Measurements from ENCODE around the gene TMPRSS9.
A peak's percentile ranks its signal among the peaks of the same experiment; 100 is the strongest.

TMPRSS9 gene

DNA sequence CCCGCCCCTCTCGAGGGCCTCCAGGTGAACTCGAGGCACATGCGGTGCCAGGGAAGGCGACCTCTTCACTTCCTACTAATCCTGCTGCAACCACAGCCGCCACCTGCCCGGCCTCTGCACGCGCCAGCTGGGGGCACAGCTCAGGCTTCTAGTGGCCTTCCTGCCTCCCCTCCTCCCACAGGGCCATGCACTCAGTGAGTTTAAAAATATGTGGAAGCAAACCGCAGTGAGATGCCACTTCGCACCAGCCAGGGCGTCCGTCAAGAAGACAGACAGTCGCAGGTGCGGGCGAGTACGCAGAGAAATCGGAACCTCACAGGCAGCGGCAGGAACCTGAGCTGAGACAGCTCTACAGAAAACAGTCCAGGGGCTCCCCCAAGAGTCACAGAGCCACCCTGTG, 86.3 kb downstream of the TMPRSS9 start:
- TF ChIP-seq, protein P1, sequence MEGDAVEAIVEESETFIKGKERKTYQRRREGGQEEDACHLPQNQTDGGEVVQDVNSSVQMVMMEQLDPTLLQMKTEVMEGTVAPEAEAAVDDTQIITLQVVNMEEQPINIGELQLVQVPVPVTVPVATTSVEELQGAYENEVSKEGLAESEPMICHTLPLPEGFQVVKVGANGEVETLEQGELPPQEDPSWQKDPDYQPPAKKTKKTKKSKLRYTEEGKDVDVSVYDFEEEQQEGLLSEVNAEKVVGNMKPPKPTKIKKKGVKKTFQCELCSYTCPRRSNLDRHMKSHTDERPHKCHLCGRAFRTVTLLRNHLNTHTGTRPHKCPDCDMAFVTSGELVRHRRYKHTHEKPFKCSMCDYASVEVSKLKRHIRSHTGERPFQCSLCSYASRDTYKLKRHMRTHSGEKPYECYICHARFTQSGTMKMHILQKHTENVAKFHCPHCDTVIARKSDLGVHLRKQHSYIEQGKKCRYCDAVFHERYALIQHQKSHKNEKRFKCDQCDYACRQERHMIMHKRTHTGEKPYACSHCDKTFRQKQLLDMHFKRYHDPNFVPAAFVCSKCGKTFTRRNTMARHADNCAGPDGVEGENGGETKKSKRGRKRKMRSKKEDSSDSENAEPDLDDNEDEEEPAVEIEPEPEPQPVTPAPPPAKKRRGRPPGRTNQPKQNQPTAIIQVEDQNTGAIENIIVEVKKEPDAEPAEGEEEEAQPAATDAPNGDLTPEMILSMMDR (IDR thresholded peaks at IDR 0.05; ENCODE audit: control extremely low read depth, extremely low read depth, low read depth, missing control alignments), result no peak
- ChIA-PET CTCF (interaction anchor here (0.8 to 1.5 kb wide), 4 partner anchors 16 to 202 kb away, joined by 3 to 4 read pairs (median 3); no protein-coding TSS in a partner anchor), POLR2A (interaction anchor here (0.6 to 1.2 kb wide), 2 partner anchors 30 to 293 kb away, joined by 4 to 6 read pairs; partner anchors contain the start of gene GADD45B)
- peak; percentile 54 for DNase-seq (ENCODE audit: extremely low spot score)

DNA sequence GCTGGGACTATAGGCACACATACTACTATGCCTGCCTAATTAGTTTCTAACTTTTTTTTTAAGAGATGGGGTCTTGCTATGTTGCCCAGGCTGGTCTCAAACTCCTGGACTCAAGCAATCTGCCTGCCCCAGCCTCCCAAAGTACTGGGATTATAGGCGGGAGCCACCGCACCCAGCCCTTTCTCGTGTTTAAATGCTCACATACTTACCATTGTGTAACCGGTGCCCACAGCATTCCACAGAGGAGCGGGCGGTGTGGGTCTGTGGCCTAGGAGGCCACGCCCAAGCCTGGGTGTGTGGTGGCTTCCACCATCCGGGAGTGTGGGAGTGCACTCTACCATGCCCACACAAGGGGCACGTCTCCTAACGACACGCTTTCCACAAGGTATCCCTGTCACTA, 89.0 kb downstream of the TMPRSS9 start:
- POLR2A ChIA-PET, result interaction anchor here (1.8 kb wide), 1 partner anchor 27 kb away, joined by 5 read pairs; the partner anchor contains the start of gene GADD45B
- TF ChIP-seq, protein P1 (IDR thresholded peaks at IDR 0.05; ENCODE audit: control extremely low read depth, extremely low read depth, low read depth, missing control alignments), result no peak
- CTCF ChIA-PET, result interaction anchor here (1.5 kb wide), 1 partner anchor 188 kb away, joined by 4 read pairs; no protein-coding TSS in a partner anchor
- DNase-seq (ENCODE audit: extremely low spot score), result no peak

DNA sequence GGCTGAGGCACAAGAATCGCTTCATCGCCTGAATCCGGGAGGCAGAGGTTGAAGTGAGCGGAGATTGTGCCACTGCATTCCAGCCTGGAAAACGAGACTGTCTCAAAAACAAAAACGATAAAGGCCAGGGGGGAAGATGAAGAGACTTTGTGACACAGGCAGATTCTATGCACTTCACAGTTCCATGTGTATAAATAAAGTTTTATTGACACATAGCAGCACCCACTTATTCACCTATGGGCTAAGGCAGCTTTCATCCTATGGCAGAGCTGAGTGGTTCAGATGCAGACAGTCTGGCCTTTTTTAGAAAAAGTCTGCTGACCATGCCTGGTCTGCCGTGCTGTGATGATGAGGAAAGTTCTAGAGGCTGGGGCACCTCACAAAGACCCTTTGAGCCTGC, 91.1 kb downstream of the TMPRSS9 start:
- TF ChIP-seq, protein P1 (IDR thresholded peaks at IDR 0.05; ENCODE audit: control extremely low read depth, extremely low read depth, low read depth, missing control alignments), result no peak
- no peak for DNase-seq (ENCODE audit: extremely low spot score)
- ChIA-PET POLR2A (no interaction called here), CTCF (no interaction called here)

DNA sequence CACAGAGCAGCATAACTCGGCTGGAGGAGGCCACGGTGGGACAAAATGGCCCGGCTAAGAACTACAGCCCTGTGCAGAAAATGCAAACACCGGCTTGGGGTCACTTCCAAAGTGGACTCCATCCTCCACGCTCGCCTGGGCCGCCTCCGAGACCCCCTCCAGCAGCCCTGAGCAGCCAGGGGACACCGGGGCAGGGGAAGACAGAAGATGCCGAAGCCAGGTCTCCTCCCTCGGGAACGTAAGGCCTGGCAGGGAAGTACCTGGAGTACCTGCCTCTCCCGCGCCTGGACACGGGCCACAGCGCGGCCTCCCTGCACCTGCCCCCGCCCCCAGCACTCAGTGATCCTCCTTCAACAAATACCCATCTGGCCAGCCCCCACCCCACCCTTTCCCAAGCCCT, 91.7 kb downstream of the TMPRSS9 start:
- TF ChIP-seq, protein P1 (IDR thresholded peaks at IDR 0.05; ENCODE audit: control extremely low read depth, extremely low read depth, low read depth, missing control alignments), result no peak
- no peak for DNase-seq (ENCODE audit: extremely low spot score)
- POLR2A ChIA-PET, result no interaction called here
- CTCF ChIA-PET, result no interaction called here

DNA sequence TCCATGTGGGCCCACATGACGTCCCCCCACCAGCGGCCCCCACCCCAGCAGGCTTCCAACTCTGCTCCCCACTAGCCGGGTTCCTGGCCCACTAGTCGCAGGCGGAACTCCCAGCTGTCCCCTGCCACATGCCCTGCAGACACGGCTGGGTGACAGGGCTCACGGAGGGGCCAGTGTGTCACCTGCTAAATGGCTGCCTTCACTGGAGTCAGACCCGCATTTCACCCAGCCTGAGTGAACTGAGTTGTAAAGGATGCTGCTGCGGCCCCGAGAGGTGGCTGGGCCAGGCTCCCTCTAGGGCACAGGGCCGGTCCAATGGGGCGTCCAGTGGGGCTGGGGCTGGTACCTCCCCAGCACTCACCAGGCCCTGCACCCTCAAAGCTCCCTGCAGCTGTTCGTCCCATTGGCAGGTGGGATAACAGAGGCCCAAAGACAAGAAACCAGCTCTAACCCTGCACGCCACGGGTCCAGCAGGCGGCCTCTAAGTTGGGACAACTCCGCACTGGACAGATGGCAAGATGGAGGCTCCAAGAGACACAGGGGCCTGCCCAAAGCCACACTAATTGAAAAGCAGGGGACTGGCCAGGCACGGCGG, 93.5 kb downstream of the TMPRSS9 start:
- DNase-seq (ENCODE audit: extremely low spot score), result no peak
- POLR2A ChIA-PET, result interaction anchor here (0.6 to 2.9 kb wide), 2 partner anchors 23 to 282 kb away, joined by 5 to 20 read pairs; partner anchors contain the start of gene GADD45B
- CTCF ChIA-PET, result interaction anchor here (1.2 to 2.0 kb wide), 3 partner anchors 28 to 160 kb away, joined by 3 to 5 read pairs (median 3); no protein-coding TSS in a partner anchor
- TF ChIP-seq, protein P1 (IDR thresholded peaks at IDR 0.05; ENCODE audit: control extremely low read depth, extremely low read depth, low read depth, missing control alignments), result no peak

DNA sequence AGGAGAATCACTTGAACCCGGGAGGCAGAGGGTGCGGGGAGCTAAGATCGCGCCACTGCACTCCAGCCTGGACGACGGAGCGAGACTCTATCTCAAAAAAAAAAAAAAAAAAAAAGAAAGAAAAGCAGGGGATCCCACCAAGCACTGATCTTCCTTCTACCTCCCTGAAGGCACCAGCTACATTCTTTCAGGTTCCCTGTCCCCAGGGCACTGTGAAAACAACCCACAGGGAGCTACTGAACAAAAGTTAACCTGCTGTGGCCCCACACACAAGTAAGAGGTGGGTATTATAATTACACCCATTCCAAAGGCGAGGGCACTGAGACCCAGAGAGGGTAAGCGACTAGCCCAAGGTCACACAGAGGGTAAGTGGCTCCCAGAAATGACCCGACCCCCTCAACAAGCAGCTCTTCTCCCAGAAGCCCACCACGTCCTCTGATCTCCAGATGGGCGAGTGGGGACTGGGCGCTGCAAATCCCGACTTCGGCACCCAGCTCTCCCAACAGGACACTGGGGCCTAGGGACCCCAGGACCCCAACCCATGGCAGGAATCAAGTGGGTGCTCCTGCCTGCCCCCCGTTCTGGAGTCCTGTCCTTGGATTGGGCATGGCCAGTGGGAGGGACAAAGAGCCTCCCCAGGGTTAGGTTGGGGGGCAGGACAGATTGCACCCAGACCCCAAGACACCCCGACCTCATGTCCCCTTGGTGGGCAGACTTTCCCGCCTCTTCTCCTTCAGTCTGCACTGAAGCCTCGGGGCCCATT, 94.3 kb downstream of the TMPRSS9 start:
- TF ChIP-seq, protein P1 (IDR thresholded peaks at IDR 0.05; ENCODE audit: control extremely low read depth, extremely low read depth, low read depth, missing control alignments), result no peak
- DNase-seq (ENCODE audit: extremely low spot score), result no peak
- ChIA-PET POLR2A (interaction anchor here (0.5 to 2.9 kb wide), 4 partner anchors 13 to 596 kb away, joined by 3 to 20 read pairs (median 6); partner anchors contain the start of genes GADD45B and TIMM13), CTCF (interaction anchor here (1.2 to 2.0 kb wide), 3 partner anchors 29 to 159 kb away, joined by 3 to 5 read pairs (median 3); no protein-coding TSS in a partner anchor)

All from GM10248 (cell line).